Right lobe of liver (tissue), 6 donors: Measurements from ENCODE around the gene STOML3. TPM values are rescaled to one million over a fixed set of nuclear protein-coding genes. Genes with fewer than 3 reads are reported as not detected.

Experiments
- ATAC-seq, 4 donors: fragments of 200-7000 bp; cut with Tn5 transposase; one replicate each; pipeline ENCODE4 v1.9.1; 2020; ENCODE audit warnings: mild to moderate bottlenecking in 4 of 4, moderate library complexity in 4 of 4
- DNase-seq, 3 donors: peaks; one replicate each; pipeline ENCODE4 v3.0.0-alpha.2; 2020
- H3K27ac ChIP-seq, 3 donors: fragments of 200-600 bp; one replicate each; pipeline ENCODE4 v1.8.0; 2022
- H3K27me3 ChIP-seq, 2 donors: fragments of 200-600 bp; one replicate each; pipeline ENCODE4 v1.8.0; 2022
- H3K36me3 ChIP-seq, 4 donors: fragments of 200-600 bp; sonication (generic) in 1 of 4; one replicate each; pipeline versions ENCODE4 v1.5.1 to v1.8.0; 2017 to 2022; ENCODE audit warnings: control low read depth in 1 of 4
- H3K4me1 ChIP-seq, 4 donors: fragments of 200-600 bp; sonication (generic) in 1 of 4; one replicate each; pipeline versions ENCODE4 v1.5.1 to v1.8.0; 2017 to 2022; ENCODE audit warnings: control low read depth in 1 of 4
- H3K4me3 ChIP-seq, 3 donors: fragments of 200-600 bp; one replicate each; pipeline ENCODE4 v1.8.0; 2022
- H3K9me3 ChIP-seq, 4 donors: fragments of 200-600 bp; sonication (generic) in 1 of 4; one replicate each; pipeline versions ENCODE4 v1.5.1 to v1.8.0; 2017 to 2022; ENCODE audit warnings: control low read depth in 1 of 4
- CTCF ChIP-seq, 4 donors: fragments of 200-600 bp in 3 of 4; fragments of 450-650 bp in 1 of 4; IDR thresholded peaks; one replicate each; pipeline versions ENCODE4 v1.5.1 to v1.8.0; 2016 to 2022; ENCODE audit warnings: antibody characterized with exemption in 4 of 4, mild to moderate bottlenecking in 2 of 4
- POLR2A ChIP-seq: fragments of 450-650 bp; IDR thresholded peaks from one replicate; pipeline ENCODE4 v1.6.1; 2017; ENCODE audit warnings: antibody characterized with exemption, mild to moderate bottlenecking
- WGBS: methylation state at CpG from one replicate; pipeline ENCODE4 v1.1.6; 2018; ENCODE audit warnings: low coverage, low lambda C conversion rate; ENCODE audit not compliant: insufficient coverage; ENCODE audit errors: missing lambda C conversion rate; 5-methylcytosine and 5-hydroxymethylcytosine counted together
- intact Hi-C, 2 donors: fragments of 100-400 bp; cut with DNase I; formaldehyde crosslinking; loops; one replicate each; pipeline versions ENCODE4 v1.11.2 to v1.14.1; 2022
- total RNA-seq, 6 experiments: library from RNA; depleted of rRNA in 2 of 6; stranded (reverse); fragments of >200 nt in 2 of 6; fragmentation: NEBNext Ultra II Directional in 3 of 6; extraction: Animal tissue kit (Norgen Biotek cat#: 25700) in 3 of 6; gene quantifications; one replicate each; pipeline versions ENCODE4 v1.1.0 to v1.2.4, GENCODE V29; 2016 to 2023
- donor health status: DM: no; HTN: yes; CAD: no.
- donor health status: DM: no; HTN: no; CAD: no.
- donor health status: DM: no; HTN: no; CAD: no.
- donor health status: DM: no; HTN: yes; CAD: no.
- donor health status: DM: no; HTN: yes; CAD: no.

Gene STOML3
- total RNA-seq, 6 experiments from 2014 or later: not detected

GRCh38 chr13:39035204-39035603 is 44.6 kb upstream of the STOML3 start:
- no peak overlapping the region for H3K27ac ChIP-seq
- 74% methylated on average over 2 of the region's 2 CpGs for WGBS

GRCh38 chr13:39034085-39034484 is 43.5 kb upstream of the STOML3 start:
- Histone ChIP-seq H3K9me3 (no peaks in the 10 kb centered on the region), H3K4me1 (peaks cover 0 to 23% (median 8%) of the 10 kb centered on the region in 4 donors), H3K36me3 (no peaks in the 10 kb centered on the region), H3K27me3 (no peaks in the 10 kb centered on the region), H3K27ac (no peak overlapping the region), H3K4me3 (no peak overlapping the region)
- intact Hi-C loops: no loop called here
- no peak for DNase-seq
- WGBS: 70% methylated on average over 1 of the region's 1 CpG
- no peak for TF ChIP-seq CTCF (IDR thresholded peaks at IDR 0.05)
- TF ChIP-seq POLR2A: no peak
- ATAC-seq: no peak

More at GRCh38 chr13:39035204-39035603, 44.6 kb upstream of the STOML3 start:
- Histone ChIP-seq H3K4me3 (no peak overlapping the region), H3K36me3 (no peaks in the 10 kb centered on the region), H3K9me3 (no peaks in the 10 kb centered on the region), H3K27me3 (no peaks in the 10 kb centered on the region), H3K4me1 (peaks cover 0 to 34% (median 8%) of the 10 kb centered on the region in 4 donors)
- no peak for DNase-seq
- ATAC-seq: no peak
- no peak for TF ChIP-seq CTCF (IDR thresholded peaks at IDR 0.05)
- TF ChIP-seq POLR2A: no peak
- intact Hi-C loops: no loop called here

GRCh38 chr13:39032150-39032549 is 41.5 kb upstream of the STOML3 start:
- Histone ChIP-seq H3K36me3 (peaks cover 0 to 13% (median 0%) of the 10 kb centered on the region in 4 donors), H3K4me3 (no peak overlapping the region), H3K4me1 (peaks cover 0 to 21% (median 8%) of the 10 kb centered on the region in 4 donors), H3K9me3 (no peaks in the 10 kb centered on the region), H3K27ac (no peak overlapping the region), H3K27me3 (no peaks in the 10 kb centered on the region)
- no peak for DNase-seq
- ATAC-seq: no peak
- 88% methylated on average over 1 of the region's 1 CpG for WGBS
- TF ChIP-seq CTCF (IDR thresholded peaks at IDR 0.05) (no peak), POLR2A (no peak)
- intact Hi-C loops: no loop called here

GRCh38 chr13:39025433-39025839 is 34.8 kb upstream of the STOML3 start:
- TF ChIP-seq CTCF (IDR thresholded peaks at IDR 0.05): no peak
- no peak for TF ChIP-seq POLR2A
- H3K27ac ChIP-seq: no peak overlapping the region
- no peaks in the 10 kb centered on the region for H3K9me3 ChIP-seq
- no peaks in the 10 kb centered on the region for H3K4me1 ChIP-seq
- no peak for ATAC-seq
- no peak for DNase-seq
- H3K36me3 ChIP-seq: peaks cover 0 to 57% (median 8%) of the 10 kb centered on the region in 4 donors
- 92% methylated on average over 2 of the region's 2 CpGs for WGBS
- H3K4me3 ChIP-seq: no peak overlapping the region
- no peaks in the 10 kb centered on the region for H3K27me3 ChIP-seq
- intact Hi-C loops: no loop called here

GRCh38 chr13:39023761-39024160 is 33.1 kb upstream of the STOML3 start:
- Histone ChIP-seq H3K27me3 (no peaks in the 10 kb centered on the region), H3K36me3 (peaks cover 0 to 63% (median 8%) of the 10 kb centered on the region in 4 donors), H3K9me3 (no peaks in the 10 kb centered on the region), H3K27ac (no peak overlapping the region), H3K4me3 (no peak overlapping the region), H3K4me1 (no peaks in the 10 kb centered on the region)
- intact Hi-C loops: no loop called here
- no peak for ATAC-seq
- DNase-seq: no peak
- no peak for TF ChIP-seq POLR2A
- TF ChIP-seq CTCF (IDR thresholded peaks at IDR 0.05): no peak
